DND-41 (cell line): ENCODE results near the gene KLC1.

ENCODE experiments used
- ATAC-seq: fragments of 200-7000 bp; cut with Tn5 transposase; 3 replicates; pipeline ENCODE4 v1.9.1; 2021; ENCODE audit warnings: low read depth; ENCODE audit not compliant: insufficient read depth
- DNase-seq: peaks from one replicate; pipeline ENCODE4 v3.0.0-alpha.2; 2020
- H2AFZ ChIP-seq: 2 replicates; pipeline ENCODE4 v1.6.0; 2012; ENCODE audit warnings: low read depth, low read length
- H3K27ac ChIP-seq: 2 replicates; pipeline ENCODE4 v1.5.1; 2012; ENCODE audit warnings: low read length, inconsistent platforms
- H3K27me3 ChIP-seq: fragments of 200-600 bp; sonication (generic); 2 replicates; pipeline ENCODE4 v1.6.0; 2012; ENCODE audit warnings: low read length, mild to moderate bottlenecking, inconsistent platforms; ENCODE audit not compliant: insufficient read depth, poor library complexity
- H3K36me3 ChIP-seq: 2 replicates; pipeline ENCODE4 v1.5.1; 2012; ENCODE audit warnings: low read length, inconsistent platforms; ENCODE audit not compliant: insufficient read depth
- H3K4me1 ChIP-seq: 2 replicates; pipeline ENCODE4 v1.5.1; 2012; ENCODE audit warnings: mild to moderate bottlenecking, low read length; ENCODE audit not compliant: insufficient read depth
- H3K4me2 ChIP-seq: 2 replicates; pipeline ENCODE4 v1.6.0; 2012; ENCODE audit warnings: mild to moderate bottlenecking, moderate library complexity, low read length, inconsistent platforms; ENCODE audit not compliant: insufficient read depth
- H3K4me3 ChIP-seq, 2 experiments: fragments of 200-600 bp in 1 of 2; shearing (Covaris generic) in 1 of 2; 2 replicates each; pipeline ENCODE4 v1.5.1; 2012 to 2016; ENCODE audit warnings: inconsistent platforms in 2 of 2, low read length in 2 of 2, mild to moderate bottlenecking in 2 of 2, low read depth in 1 of 2, moderate library complexity in 1 of 2
- H3K79me2 ChIP-seq: 2 replicates; pipeline ENCODE4 v1.6.0; 2012; ENCODE audit warnings: low read length, inconsistent platforms; ENCODE audit not compliant: insufficient read depth
- H3K9ac ChIP-seq: 2 replicates; pipeline ENCODE4 v1.6.0; 2012; ENCODE audit warnings: low read depth, mild to moderate bottlenecking, inconsistent platforms, low read length, moderate library complexity
- H3K9me3 ChIP-seq: 2 replicates; pipeline ENCODE4 v1.5.1; 2012; ENCODE audit warnings: low read length, moderate library complexity, mild to moderate bottlenecking, inconsistent platforms; ENCODE audit not compliant: insufficient read depth, severe bottlenecking
- H4K20me1 ChIP-seq: 2 replicates; pipeline ENCODE4 v1.6.0; 2012; ENCODE audit warnings: low read length; ENCODE audit not compliant: insufficient read depth
- EZH2 ChIP-seq: IDR thresholded peaks from 3 replicates; pipeline ENCODE4 v1.6.1; 2012; ENCODE audit warnings: borderline replicate concordance, low read depth, mild to moderate bottlenecking, moderate library complexity, low read length, inconsistent platforms; ENCODE audit not compliant: severe bottlenecking
- TF ChIP-seq, protein P1 (sequence below): IDR thresholded peaks from 2 replicates; pipeline ENCODE4 v1.5.1; 2012; ENCODE audit warnings: borderline replicate concordance, low read length, moderate library complexity, mild to moderate bottlenecking; ENCODE audit not compliant: poor library complexity, severe bottlenecking; ENCODE audit errors: extremely low read depth

KLC1 gene

DNA sequence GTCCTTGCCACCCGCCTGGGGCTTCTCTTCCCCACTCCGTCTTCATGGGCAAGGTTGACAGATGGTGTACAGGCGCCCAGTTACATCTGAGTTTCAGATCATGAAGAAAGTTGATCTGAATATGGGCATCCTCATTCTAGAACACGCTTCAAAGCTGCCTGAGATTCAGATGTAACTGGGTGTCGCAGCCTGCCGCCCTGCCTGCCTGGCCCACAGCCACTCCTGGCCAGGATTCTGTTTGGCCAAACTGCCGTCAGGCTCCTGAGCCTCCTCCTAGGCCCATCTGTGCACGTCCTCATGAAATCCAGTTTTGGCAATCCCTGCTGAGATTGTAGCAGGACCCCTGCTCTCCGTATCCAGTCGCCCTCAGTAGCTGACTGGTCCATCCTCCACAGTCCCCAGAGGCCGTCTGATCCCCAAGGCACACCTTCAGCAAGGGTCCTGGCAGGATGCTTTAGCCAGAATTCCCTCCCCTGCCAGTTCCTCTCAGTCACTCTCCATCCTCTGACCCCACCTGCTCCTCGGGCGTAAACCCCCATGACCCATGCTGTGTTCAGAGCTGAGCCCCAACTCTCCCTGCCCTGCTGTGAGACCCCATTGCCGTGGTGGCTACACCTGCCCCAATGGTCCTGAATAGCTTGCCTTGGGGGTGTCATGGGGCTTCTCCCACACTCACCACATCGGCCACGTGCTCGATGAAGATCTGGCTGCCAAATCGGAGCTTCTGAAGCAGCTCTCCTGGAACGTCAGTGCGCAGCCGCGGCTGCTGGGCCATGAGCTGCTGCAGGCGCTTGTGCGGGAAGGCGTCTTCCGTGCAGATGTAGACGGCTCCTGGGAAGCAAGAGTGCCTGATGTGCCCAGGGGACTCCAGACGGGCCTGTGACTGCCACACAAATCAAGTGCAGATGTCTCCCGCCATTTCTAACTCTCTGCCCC lies 73.8 kb downstream of the KLC1 start:
- DNase-seq = no peak
- Histone ChIP-seq H2AFZ (no peak overlapping the region), H3K27me3 (no peaks in the 10 kb centered on the region), H3K9me3 (no peaks in the 10 kb centered on the region), H3K4me3 (no peak overlapping the region), H3K79me2 (peaks cover 9% of the 10 kb centered on the region), H3K4me2 (no peak overlapping the region), H3K27ac (no peak overlapping the region), H3K4me1 (no peaks in the 10 kb centered on the region), H3K36me3 (peaks cover 94% of the 10 kb centered on the region), H4K20me1 (peaks cover 68% of the 10 kb centered on the region), H3K9ac (no peak overlapping the region)
- ATAC-seq = no peak
- TF ChIP-seq, protein P1, sequence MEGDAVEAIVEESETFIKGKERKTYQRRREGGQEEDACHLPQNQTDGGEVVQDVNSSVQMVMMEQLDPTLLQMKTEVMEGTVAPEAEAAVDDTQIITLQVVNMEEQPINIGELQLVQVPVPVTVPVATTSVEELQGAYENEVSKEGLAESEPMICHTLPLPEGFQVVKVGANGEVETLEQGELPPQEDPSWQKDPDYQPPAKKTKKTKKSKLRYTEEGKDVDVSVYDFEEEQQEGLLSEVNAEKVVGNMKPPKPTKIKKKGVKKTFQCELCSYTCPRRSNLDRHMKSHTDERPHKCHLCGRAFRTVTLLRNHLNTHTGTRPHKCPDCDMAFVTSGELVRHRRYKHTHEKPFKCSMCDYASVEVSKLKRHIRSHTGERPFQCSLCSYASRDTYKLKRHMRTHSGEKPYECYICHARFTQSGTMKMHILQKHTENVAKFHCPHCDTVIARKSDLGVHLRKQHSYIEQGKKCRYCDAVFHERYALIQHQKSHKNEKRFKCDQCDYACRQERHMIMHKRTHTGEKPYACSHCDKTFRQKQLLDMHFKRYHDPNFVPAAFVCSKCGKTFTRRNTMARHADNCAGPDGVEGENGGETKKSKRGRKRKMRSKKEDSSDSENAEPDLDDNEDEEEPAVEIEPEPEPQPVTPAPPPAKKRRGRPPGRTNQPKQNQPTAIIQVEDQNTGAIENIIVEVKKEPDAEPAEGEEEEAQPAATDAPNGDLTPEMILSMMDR = no peak
- TF ChIP-seq EZH2 = no peak

DNA sequence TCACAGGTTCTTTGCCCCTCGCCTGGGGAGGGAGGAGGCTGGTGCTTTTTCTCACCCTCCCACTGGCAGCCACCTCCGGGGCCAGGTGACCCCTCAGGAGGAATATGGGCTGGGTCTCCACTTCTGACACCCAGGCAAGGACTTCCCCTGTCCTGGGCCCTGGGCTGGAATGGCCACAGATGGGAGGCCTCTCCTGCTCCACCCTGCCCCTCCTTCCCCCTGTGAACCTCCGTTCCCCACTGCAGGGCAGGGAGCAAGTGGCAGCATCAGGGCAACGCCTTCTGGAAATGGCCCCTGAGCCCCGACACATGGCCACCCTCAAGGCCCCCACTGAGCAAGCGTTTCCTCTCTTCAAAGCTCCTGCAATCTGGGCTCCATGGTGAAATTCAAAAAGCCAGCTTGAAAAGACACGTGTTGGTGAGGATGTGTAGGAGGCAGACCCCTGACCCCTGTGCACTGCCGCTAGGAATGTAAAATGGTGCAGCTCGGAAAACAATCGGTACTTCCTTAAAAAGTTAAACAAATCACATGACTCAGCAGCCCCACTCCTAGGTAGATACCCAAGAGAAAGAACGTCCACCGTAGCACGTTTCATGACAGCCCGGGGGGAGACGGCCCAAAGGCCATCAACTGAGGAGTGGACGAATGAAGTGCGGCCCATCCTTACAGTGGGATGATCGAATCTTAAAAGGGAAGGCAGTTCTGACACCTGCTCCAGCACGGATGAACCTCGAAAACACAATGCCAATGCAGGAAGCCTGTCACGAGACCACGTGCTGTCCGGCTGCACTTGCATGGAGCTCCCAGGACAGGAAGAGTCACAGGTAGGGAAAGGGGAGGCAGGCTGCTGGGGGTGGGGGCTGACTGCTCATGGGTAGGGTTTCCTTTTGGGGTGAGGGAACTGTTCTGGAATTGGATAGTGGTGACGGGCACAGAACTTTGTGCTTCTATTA lies 74.7 kb downstream of the KLC1 start:
- H3K36me3 ChIP-seq = peaks cover 94% of the 10 kb centered on the region

DNA sequence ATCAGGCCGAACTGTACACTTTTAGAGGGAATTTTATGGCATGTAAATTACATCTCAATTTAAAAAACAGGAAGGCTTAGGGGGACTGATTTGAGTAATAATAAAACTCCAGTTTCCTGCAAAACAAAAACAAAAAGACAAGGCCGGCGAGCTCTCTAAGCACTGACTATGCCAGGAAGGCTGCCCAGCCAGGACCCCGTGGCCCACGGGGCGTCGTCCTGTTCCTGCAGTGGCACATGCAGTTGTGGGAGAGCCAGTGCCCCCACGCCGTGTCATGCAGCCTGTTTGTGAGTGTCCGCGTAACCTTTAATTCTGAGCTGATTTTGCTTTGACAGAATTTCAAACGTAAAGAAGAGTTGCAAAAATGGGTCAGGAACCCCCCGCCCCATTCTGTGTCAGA lies 75.7 kb downstream of the KLC1 start:
- no peak overlapping the region for H3K9ac ChIP-seq
- no peak for ATAC-seq
- H3K27me3 ChIP-seq = no peaks in the 10 kb centered on the region
- H3K4me3 ChIP-seq = no peak overlapping the region
- H2AFZ ChIP-seq = no peak overlapping the region
- DNase-seq = no peak
- peaks cover 66% of the 10 kb centered on the region for H4K20me1 ChIP-seq
- no peak overlapping the region for H3K4me2 ChIP-seq
- H3K4me1 ChIP-seq = no peaks in the 10 kb centered on the region
- no peaks in the 10 kb centered on the region for H3K9me3 ChIP-seq
- H3K36me3 ChIP-seq = peaks cover 94% of the 10 kb centered on the region
- TF ChIP-seq, protein P1 = no peak
- no peak for TF ChIP-seq EZH2
- no peak overlapping the region for H3K27ac ChIP-seq
- peaks cover 10% of the 10 kb centered on the region for H3K79me2 ChIP-seq

More for the DNA sequence above, 74.7 kb downstream of the KLC1 start:
- no peak overlapping the region for H3K4me2 ChIP-seq
- peaks cover 67% of the 10 kb centered on the region for H4K20me1 ChIP-seq
- no peaks in the 10 kb centered on the region for H3K27me3 ChIP-seq
- no peak overlapping the region for H3K4me3 ChIP-seq
- H2AFZ ChIP-seq = no peak overlapping the region
- ATAC-seq (no peak), DNase-seq (no peak)
- no peaks in the 10 kb centered on the region for H3K9me3 ChIP-seq
- no peak overlapping the region for H3K9ac ChIP-seq
- no peak overlapping the region for H3K27ac ChIP-seq
- H3K4me1 ChIP-seq = no peaks in the 10 kb centered on the region
- peaks cover 9% of the 10 kb centered on the region for H3K79me2 ChIP-seq
- TF ChIP-seq, protein P1 = no peak
- no peak for TF ChIP-seq EZH2
